HG02798 (cell line): ENCODE results near the gene PRAMEF33.
"Not testable (repeated sequence)": the region's sequence is repeated elsewhere in the genome, so short reads cannot be mapped to it uniquely, and the experiment has no call there.

Experiments used
- ATAC-seq: cut with Tn5 transposase; IDR thresholded peaks from one replicate; pipeline ENCODE4 v1.9.1; 2021; ENCODE audit warnings: mild to moderate bottlenecking; ENCODE audit not compliant: unreplicated experiment, poor library complexity

Gene PRAMEF33

GRCh38 chr1:13303239-13303638, at the start of gene PRAMEF33:
Gene PRAMEF33, plus strand, starts transcription at chr1:13303539. Its CDS starts 2,416 bp downstream, at chr1:13305955.
- ATAC-seq, result not testable (repeated sequence)

GRCh38 chr1:13253898-13254297, 49.4 kb upstream of the PRAMEF33 start, which contains the start of gene PRAMEF5:
Gene PRAMEF5, plus strand, starts transcription at chr1:13254198. Its CDS starts 5,071 bp downstream, at chr1:13259269.
- ATAC-seq, result not testable (repeated sequence)

DNA sequence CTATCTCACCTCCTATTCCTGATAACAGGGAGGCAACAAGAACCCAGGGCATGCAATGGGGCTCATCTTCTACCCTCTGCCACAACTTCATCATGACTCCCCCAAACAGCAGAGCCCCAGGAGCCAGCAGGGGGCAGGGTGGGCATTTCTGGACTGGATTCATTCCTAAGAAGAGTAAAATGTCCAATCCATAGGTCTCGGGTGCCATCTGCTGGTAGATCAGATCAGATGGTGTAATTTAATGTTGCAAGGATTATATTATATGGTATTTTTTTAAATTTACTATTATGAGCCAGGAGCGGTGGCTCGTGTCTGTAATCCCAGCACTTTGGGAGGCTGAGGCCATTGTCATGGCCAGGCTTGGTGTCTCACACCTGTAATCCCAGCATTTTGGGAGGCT, 38.2 kb upstream of the PRAMEF33 start:
- not testable (repeated sequence) for ATAC-seq

DNA sequence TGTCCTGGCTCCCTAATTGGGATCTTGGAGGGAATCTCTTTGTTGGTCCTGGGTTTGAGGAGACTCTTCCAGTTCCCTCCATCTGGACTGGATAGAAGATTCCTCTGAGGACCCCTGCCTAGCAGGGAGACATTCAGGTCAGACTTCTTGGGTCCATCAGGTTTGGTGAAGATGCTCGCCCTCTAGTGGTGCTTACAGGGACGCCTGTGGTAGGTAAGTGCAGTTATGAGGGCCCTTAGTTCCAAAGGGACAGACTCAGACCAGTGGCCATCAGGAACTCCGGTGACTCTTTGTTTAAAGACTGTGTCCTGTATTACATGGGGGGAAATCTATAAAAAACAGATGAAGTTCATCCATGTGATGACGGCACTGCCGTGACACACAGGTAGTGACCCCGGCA, 26.3 kb upstream of the PRAMEF33 start:
- ATAC-seq, result not testable (repeated sequence)

GRCh38 chr1:13279617-13280016, 23.7 kb upstream of the PRAMEF33 start:
- not testable (repeated sequence) for ATAC-seq

DNA sequence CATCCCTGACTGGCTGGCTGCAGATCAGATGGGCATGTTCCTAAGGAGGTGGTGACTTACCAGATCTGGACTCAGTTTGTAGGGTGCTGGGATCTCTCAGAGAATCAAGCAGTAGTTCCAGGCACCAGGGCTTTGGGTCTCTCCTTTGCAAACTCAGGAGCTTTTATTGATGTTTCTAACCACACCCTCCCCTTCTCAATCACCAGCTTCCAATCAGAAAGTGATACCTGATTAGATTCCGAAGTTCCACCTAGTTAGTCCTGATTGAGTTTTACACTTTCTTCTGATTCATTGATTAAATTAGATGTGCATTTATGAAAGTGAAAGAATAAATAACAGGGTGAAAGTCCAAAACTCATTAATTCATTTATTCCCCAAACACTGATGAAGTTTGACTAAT, 18.3 kb upstream of the PRAMEF33 start, which contains the start of gene PRAMEF8:
PRAMEF8 (minus strand) TSS at position 101 of the 400 bp plus-strand sequence. CDS start 1,046 bp downstream, outside the sequence.
- not testable (repeated sequence) for ATAC-seq

- ATAC-seq, result not testable (repeated sequence)
Observed at GRCh38 chr1:13289030-13289429, 14.3 kb upstream of the PRAMEF33 start.

- ATAC-seq, result not testable (repeated sequence)
Observed at GRCh38 chr1:13297216-13297931, 6.0 kb upstream of the PRAMEF33 start.

GRCh38 chr1:13298699-13299098, 4.6 kb upstream of the PRAMEF33 start:
- not testable (repeated sequence) for ATAC-seq

GRCh38 chr1:13302197-13302596, 1.1 kb upstream of the PRAMEF33 start:
- ATAC-seq, result not testable (repeated sequence)

GRCh38 chr1:13315281-13315680, 11.9 kb downstream of the PRAMEF33 start, which contains the start of gene PRAMEF15:
Gene PRAMEF15, plus strand, starts transcription at chr1:13315581. Its CDS starts 2,827 bp downstream, at chr1:13318408.
- ATAC-seq, result not testable (repeated sequence)

DNA sequence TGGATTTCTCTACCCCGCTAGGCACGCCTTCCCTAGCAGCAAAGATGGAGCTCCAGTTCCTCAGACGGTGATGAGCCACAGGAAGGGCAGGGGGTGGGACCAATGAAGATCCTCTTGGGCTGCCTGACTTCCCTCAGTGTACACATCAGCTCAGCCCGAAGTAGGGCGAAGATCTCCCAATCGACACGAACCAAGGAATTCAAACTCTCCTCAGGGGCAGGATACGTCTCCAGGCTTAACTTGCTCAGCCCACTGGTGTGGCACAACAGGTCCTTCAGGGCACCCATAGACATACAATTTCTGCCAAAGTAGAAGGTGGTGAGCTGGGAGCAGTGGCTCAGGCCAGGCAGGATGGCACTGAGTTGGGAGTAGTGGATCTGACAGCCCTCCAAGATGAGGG, 39.2 kb downstream of the PRAMEF33 start:
- not testable (repeated sequence) for ATAC-seq

- ATAC-seq, result not testable (repeated sequence)
Observed at GRCh38 chr1:13347034-13347433, 43.7 kb downstream of the PRAMEF33 start, which contains the start of gene PRAMEF14. Gene PRAMEF14, minus strand, starts transcription at chr1:13347134. Its CDS starts 1,820 bp downstream, at chr1:13345314.

GRCh38 chr1:13353476-13353875, 50.1 kb downstream of the PRAMEF33 start:
- ATAC-seq, result not testable (repeated sequence)

DNA sequence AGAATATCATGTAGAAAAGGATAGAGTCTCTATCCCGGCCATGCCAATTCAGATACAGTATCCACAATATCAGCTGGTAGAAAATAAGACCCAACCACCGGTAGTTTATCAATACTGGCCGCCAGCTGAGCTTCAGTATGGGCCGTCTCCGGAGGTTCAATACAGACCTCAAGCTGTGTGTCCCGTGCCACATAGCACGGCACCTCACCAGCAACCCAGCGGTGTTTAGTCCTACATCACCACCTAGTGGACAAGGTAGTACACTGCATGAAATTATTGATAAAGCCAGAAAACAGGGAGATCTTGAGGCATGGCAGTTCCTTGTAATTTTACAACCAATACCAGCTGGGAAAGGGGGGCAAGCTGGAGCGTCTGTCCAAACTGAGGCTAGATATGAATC, 51.1 kb downstream of the PRAMEF33 start:
- not testable (repeated sequence) for ATAC-seq

- not testable (repeated sequence) for ATAC-seq
Observed at GRCh38 chr1:13356774-13357173, 53.4 kb downstream of the PRAMEF33 start.
